ENCODE results near the gene SESN3.
A peak's percentile ranks its signal among the peaks of the same experiment; 100 is the strongest.
"Not testable (repeated sequence)": the region's sequence is repeated elsewhere in the genome, so short reads cannot be mapped to it uniquely, and the experiment has no call there.

SESN3 gene

DNA sequence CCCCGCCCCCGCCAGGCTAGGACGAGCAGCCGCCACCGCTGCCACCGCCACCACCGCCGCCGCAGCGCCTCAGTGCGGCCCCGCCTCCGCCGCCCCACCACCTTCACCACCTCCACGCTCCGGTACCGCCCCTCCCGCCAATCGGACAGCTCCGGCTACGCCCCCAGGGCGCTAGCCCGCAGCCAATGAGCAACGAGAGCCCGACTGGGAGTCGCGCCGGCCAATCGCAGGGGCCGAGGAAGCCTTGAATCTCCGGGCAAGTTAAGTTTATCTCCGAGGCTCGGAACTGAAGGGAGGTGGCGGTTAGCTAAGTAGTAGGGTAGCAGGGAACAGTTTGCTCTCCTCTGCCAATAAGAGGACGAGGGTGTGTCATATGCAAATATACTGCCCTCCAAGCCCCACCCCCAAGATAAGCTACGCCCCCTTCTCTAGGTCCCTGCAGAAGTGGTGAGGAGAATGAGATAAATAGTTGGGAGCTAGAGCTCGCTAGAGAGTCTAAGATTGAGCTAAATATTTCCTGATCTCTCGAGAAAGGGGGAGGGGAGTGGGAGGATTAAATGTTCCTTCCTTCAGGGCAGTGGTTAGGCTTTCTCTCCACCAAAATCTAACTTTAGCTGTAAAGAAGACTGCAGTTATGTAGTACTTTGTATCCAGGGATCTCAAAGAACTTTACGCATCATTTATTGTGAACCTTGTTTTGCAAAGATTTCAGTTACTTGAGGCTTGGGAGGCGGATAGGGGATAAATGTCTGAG, at the start of gene SESN3:
Gene SESN3, minus strand, starts transcription at position 76 of the 754 bp plus-strand sequence. CDS start 342 bp downstream, outside the sequence.
- DNase-seq: peak; percentile 100

GRCh38 chr11:95279921-95280868, 49.2 kb upstream of the SESN3 start:
- no peak for DNase-seq

DNA sequence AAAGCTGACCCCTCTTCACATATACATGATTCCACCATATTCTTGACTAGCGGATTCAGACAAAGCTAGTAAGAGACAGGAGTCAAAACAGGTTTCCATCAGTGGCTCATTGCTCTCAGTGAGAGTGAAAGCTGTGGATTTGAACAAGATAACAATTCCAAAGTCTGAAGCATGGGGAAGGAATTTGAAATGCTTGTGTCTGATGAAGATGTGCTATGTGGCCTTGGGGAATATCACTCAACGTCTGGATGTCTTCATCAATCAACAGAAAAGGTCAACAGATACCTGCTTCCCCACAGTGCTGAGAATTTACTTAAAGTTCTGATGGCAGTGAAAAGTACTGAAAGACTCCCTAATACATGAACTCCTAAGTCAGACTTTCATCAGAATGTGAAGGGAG, 46.9 kb upstream of the SESN3 start:
- DNase-seq: no peak

GRCh38 chr11:95276139-95276538, 45.1 kb upstream of the SESN3 start:
- DNase-seq: no peak

DNA sequence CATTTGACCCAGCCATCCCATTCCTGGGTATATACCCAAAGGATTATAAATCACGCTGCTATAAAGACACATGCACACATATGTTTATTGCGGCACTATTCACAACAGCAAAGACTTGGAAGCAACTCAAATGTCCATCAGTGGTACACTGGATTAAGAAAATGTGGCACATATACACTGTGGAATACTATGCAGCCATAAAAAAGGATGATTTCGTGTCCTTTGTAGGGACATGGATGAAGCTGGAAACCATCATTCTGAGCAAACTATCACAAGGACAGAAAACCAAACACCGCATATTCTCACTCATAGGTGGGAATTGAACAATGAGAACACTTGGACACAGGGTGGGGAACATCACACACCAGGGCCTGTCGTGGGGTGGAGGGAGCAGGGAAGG, 42.6 kb upstream of the SESN3 start:
- DNase-seq: not testable (repeated sequence)

GRCh38 chr11:95269036-95269819, 38.2 kb upstream of the SESN3 start:
- DNase-seq: no peak

DNA sequence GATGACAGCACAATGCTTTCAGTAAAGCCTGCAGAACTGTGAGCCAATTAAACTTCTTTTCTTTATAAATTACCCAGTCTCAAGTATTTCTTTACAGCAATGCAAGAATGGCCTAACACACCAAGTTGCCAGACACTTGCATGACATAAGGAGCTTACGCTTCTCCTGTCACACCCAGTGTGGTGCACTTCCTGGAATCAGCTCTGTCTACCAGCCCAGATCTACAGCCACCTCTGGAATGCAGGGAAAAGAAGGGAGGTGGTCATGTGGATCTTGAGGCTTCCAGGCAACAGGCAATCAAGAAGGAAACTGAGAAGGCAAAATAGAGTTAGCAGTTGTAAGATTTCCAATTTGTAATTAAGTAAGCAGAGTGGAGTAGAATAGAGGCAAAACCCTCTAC, 37.4 kb upstream of the SESN3 start:
- no peak for DNase-seq

DNA sequence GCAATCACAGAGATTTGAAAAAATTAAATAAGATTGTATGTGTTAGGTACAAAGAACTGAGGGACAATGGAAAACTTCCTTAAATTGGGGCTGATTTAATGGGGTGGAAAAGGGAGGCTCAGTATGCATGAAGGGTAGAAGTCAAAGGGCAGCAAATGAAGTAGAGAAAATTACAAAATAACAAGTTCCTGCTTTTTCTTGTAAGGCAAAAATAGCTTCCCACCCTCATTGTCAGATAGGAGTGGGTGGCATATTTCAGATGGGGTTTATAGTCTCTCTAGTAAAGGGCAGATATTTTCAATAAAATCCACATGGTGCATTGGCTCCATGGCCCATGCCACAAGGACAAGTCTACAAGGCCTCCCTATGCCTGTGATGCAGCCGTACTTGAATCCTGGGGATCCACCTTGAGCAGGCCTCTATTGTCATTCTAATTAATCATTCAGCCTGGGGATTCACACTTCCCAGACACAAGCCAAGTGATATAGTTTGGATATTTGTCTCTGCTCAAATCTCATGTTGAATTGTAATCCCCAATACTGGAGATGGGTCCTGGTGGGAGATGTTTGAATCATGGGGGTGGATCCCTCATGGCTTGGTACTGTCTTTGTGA, 36.7 kb upstream of the SESN3 start:
- DNase-seq: no peak

GRCh38 chr11:95266751-95267374, 35.9 kb upstream of the SESN3 start:
- peak; percentile 39 for DNase-seq

DNA sequence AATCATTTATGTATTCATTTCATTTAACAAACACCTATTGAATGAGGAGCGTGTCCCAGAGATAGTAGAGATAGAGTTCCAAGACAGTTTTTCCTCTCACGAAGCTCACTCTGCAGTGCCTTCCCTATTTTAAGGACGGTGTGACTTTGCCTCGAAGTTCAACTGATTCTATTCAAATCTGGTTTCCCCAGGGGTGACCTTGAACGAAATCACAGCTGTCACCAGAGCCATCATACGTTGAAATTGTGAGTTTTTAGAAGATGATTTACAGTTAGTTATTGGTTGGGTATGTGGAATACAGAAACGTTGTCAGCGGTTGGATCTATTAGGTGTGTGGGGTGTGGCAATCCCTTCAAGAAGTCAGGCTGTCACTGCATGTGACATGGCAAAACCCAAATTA, 33.9 kb upstream of the SESN3 start:
- DNase-seq: no peak

DNA sequence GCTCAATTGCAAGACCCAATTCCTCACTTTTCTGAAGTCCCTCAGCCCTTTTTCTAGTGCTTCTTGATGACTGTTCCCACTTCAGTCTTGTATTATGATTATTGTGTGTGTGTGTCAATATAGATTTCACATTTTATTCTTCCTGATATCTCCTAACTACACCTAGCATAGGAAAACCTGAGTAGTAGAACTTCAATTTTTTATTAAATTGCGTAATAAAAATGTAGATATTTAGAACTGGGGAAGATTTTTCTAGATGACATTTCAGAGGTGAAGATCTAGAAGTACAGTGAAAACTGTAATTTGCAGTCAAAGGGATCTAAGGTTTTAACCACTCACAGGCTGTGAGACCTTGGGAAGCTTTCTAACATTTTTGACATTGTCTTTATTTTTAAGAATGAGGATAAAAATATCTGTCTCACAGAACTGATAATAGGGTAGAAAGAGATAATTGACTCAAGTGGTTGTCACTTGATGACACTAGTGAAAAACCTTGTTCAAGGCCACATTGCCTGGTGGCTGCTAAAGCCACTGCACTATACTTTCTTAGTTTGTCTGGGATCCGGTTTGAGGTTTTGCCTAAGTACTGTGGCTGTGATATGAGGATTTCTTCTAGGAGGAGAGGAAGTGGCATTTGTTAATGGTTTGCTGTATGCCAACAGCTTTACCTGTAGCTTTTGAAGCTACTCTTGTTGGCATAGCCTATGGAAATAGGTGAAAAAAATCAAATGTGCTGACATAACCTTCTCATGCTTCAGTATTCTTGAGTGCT, 32.2 kb upstream of the SESN3 start:
- no peak for DNase-seq

- no peak for DNase-seq
Measured at GRCh38 chr11:95257456-95257971, 26.5 kb upstream of the SESN3 start.

DNA sequence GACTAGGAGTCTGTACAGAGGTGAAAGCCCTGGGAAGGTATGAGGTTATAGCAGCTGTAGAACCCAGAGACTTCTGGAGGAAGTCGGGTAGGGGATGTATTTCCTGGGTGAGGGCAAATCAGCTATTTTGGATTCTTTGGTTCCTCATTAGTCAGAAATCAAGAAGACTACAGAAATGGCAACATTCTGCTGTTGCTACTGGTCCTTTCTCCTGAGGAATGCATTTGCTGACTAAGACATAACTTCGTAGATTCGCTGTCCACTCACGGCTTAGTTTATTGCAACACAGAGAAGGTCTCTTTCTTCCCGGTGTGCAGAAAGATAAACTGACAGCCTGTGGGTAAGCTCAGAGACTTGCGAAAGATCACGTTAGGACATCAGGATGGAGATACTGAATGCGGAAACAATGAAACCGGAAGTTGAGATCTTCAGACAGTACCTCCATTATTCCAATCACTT, 25.3 kb upstream of the SESN3 start:
- peak; percentile 42 for DNase-seq

DNA sequence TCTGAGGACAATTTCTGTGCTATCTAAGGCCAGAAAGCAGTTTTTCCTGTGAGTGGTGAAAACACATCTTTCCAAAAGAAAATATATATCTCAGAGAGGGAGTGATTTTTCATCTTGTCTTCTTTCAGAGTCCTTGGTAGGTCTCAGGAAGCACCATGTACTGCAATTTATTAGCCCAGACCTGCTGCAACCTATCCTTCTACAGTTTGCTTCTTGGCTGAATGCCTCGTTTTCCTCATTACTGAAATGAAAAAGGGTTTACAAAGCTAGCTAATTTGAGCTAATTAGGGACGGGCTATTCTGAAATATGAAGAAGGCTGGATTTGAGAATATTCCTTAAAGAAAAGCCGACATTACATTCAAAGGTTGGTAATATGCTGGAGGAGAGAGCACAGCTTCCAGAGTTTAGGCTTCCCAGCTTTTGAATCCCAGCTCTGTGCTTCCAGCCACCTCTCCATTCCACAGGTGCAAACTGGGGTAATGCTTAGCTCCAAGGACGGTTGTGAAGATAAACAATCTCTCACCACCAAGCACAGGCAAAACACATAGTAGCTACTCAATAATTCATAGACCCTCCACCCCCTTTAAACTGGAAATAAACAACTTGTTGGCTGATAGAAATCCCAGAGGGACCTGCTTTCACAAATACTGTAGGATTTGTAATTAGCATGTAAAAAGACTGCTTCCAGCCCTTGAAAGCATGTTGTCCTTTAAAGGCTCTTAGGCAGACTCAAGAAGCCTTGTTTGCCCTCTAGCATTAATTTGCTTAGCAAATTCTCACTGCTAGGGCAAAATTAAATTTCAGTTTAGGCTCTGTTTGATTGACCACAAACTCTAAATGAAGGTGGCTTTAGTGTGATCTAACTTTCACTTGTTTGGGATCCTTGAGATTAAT, 24.5 kb upstream of the SESN3 start:
- DNase-seq: peak; percentile 96

DNA sequence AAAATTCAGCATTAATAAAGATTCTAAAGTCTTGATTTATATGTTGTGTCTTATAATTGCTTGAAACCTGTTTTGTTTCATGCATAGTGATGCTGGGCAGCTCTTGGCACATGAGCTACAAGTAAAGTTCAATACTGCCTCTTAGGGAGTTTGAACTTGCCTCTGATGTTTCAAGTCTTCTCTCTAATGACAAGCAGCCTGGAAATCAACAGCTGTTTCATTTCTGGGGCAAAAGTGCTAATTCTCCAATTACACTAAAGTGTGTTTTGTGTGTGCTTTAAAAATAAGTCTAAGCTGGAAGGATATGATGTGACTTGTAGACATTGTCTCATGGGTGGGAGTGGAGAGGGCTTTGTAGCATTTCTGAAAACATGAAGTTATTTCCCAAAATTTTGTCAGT, 23.7 kb upstream of the SESN3 start:
- DNase-seq: no peak

GRCh38 chr11:95254131-95254704, 23.2 kb upstream of the SESN3 start:
- DNase-seq: peak; percentile 99

DNA sequence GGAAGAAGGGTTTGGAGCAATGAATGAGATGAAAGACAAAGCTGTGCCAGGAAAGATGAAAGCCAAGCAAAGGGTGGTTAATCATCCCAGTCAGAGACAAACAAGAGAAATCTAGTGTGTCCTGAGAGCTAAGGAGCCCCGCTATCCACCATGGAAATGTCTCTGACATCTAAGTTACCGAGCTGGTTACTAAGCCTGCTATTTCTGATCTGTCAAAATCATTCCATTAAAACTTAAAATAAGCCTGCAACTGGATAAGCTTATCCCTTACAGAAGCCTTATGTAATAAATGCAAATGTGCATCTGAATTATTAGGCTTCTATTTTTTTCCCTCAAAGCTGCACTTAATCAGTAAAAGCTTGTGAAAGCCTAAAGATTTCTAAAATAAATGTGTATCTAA, 22.1 kb upstream of the SESN3 start:
- peak; percentile 78 for DNase-seq

DNA sequence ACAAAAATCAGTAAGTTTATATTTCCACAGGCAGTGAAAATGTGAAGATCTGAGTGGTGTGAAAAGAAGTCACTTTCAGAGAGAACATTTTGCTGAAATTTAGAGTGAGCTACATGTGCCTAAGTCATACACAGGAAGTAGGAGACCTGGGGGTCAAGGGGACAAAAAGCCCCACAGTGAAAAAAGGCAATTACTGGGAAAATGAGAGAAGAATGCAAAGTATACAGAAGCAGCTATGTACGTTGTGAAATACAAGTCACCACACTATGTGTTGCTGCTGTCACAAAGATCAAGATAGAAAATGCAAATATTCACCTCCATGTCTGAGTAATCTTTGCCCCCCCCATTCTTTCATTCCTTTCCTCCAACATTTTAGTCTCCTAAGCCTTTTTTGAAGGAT, 21.6 kb upstream of the SESN3 start:
- DNase-seq: no peak

DNA sequence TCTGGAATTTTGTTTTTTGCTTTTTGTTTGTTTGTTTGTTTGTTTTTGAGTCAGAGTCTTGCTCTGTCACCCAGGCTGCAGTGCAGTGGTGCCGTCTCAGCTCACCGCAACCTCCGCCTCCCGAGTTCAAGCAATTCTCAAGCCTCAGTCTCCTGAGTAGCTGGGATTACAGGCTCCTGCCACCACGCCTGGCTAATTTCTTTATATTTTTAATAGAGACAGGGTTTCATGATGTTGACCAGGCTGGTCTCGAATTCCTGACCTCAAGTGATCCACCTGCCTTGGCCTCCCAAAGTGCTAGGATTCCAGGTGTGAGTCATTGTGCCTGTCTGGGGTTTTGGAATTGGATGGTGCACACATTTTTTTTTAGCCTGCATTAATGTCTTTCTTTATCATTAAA, 20.9 kb upstream of the SESN3 start:
- not testable (repeated sequence) for DNase-seq

Measured in NCI-H1092 treated with DMSO at 0.1 percent for 48 hours (cell line).